ENCODE data around the gene HS6ST3. TPM values are rescaled to one million over a fixed set of nuclear protein-coding genes. Genes with fewer than 3 reads are reported as not detected.

Gene HS6ST3
- total and polyA plus RNA-seq, 2 of the 13 experiments (the other 11 are each of a cell fraction or from before 2014, with no cell fraction given), result not detected

DNA sequence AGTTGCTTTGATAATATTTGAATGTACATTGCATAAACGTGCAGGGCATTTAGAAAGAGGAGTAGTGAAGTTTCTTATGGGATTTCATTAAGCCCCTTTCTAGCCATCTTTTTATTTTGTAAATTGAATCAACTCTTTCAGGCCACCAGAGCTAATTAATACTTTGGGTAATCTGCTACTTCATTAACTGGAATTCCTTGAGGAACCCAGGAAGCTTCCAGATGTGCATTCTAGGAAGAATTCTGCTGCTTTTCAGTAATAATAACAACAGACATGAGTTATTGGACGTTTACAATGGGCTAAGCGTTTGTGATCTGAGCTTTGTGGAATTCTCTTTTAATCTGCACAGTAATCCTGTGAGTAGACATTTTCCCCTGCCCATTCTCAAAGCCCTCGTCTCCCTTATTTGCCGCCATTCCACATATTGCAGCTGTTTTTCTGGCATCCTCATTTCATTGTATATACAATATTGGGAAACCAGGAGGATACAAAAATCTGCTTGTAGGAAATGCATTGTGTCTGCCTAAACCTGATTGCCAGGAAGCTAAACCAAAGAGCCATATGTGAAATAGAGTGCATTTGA, 103.9 kb downstream of the HS6ST3 start (continued):
- TF ChIP-seq, protein P1, sequence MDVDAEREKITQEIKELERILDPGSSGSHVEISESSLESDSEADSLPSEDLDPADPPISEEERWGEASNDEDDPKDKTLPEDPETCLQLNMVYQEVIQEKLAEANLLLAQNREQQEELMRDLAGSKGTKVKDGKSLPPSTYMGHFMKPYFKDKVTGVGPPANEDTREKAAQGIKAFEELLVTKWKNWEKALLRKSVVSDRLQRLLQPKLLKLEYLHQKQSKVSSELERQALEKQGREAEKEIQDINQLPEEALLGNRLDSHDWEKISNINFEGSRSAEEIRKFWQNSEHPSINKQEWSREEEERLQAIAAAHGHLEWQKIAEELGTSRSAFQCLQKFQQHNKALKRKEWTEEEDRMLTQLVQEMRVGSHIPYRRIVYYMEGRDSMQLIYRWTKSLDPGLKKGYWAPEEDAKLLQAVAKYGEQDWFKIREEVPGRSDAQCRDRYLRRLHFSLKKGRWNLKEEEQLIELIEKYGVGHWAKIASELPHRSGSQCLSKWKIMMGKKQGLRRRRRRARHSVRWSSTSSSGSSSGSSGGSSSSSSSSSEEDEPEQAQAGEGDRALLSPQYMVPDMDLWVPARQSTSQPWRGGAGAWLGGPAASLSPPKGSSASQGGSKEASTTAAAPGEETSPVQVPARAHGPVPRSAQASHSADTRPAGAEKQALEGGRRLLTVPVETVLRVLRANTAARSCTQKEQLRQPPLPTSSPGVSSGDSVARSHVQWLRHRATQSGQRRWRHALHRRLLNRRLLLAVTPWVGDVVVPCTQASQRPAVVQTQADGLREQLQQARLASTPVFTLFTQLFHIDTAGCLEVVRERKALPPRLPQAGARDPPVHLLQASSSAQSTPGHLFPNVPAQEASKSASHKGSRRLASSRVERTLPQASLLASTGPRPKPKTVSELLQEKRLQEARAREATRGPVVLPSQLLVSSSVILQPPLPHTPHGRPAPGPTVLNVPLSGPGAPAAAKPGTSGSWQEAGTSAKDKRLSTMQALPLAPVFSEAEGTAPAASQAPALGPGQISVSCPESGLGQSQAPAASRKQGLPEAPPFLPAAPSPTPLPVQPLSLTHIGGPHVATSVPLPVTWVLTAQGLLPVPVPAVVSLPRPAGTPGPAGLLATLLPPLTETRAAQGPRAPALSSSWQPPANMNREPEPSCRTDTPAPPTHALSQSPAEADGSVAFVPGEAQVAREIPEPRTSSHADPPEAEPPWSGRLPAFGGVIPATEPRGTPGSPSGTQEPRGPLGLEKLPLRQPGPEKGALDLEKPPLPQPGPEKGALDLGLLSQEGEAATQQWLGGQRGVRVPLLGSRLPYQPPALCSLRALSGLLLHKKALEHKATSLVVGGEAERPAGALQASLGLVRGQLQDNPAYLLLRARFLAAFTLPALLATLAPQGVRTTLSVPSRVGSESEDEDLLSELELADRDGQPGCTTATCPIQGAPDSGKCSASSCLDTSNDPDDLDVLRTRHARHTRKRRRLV (CRISPR knock-in tag; IDR thresholded peaks at IDR 0.05), result no peak
- TF ChIP-seq, protein P2, sequence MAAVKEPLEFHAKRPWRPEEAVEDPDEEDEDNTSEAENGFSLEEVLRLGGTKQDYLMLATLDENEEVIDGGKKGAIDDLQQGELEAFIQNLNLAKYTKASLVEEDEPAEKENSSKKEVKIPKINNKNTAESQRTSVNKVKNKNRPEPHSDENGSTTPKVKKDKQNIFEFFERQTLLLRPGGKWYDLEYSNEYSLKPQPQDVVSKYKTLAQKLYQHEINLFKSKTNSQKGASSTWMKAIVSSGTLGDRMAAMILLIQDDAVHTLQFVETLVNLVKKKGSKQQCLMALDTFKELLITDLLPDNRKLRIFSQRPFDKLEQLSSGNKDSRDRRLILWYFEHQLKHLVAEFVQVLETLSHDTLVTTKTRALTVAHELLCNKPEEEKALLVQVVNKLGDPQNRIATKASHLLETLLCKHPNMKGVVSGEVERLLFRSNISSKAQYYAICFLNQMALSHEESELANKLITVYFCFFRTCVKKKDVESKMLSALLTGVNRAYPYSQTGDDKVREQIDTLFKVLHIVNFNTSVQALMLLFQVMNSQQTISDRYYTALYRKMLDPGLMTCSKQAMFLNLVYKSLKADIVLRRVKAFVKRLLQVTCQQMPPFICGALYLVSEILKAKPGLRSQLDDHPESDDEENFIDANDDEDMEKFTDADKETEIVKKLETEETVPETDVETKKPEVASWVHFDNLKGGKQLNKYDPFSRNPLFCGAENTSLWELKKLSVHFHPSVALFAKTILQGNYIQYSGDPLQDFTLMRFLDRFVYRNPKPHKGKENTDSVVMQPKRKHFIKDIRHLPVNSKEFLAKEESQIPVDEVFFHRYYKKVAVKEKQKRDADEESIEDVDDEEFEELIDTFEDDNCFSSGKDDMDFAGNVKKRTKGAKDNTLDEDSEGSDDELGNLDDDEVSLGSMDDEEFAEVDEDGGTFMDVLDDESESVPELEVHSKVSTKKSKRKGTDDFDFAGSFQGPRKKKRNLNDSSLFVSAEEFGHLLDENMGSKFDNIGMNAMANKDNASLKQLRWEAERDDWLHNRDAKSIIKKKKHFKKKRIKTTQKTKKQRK (IDR thresholded peaks at IDR 0.05; ENCODE audit: low read length), result no peak
- TF ChIP-seq ZNF768 (CRISPR knock-in tag; IDR thresholded peaks at IDR 0.05) (no peak), NR2F2 (IDR thresholded peaks at IDR 0.05; ENCODE audit: borderline replicate concordance, low read depth) (no peak), CCAR2 (optimal IDR thresholded peaks at IDR 0.05; ENCODE audit: low read depth, low read length) (no peak)
- TF ChIP-seq, protein P3, sequence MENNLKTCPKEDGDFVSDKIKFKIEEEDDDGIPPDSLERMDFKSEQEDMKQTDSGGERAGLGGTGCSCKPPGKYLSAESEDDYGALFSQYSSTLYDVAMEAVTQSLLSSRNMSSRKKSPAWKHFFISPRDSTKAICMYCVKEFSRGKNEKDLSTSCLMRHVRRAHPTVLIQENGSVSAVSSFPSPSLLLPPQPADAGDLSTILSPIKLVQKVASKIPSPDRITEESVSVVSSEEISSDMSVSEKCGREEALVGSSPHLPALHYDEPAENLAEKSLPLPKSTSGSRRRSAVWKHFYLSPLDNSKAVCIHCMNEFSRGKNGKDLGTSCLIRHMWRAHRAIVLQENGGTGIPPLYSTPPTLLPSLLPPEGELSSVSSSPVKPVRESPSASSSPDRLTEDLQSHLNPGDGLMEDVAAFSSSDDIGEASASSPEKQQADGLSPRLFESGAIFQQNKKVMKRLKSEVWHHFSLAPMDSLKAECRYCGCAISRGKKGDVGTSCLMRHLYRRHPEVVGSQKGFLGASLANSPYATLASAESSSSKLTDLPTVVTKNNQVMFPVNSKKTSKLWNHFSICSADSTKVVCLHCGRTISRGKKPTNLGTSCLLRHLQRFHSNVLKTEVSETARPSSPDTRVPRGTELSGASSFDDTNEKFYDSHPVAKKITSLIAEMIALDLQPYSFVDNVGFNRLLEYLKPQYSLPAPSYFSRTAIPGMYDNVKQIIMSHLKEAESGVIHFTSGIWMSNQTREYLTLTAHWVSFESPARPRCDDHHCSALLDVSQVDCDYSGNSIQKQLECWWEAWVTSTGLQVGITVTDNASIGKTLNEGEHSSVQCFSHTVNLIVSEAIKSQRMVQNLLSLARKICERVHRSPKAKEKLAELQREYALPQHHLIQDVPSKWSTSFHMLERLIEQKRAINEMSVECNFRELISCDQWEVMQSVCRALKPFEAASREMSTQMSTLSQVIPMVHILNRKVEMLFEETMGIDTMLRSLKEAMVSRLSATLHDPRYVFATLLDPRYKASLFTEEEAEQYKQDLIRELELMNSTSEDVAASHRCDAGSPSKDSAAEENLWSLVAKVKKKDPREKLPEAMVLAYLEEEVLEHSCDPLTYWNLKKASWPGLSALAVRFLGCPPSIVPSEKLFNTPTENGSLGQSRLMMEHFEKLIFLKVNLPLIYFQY (CRISPR knock-in tag; IDR thresholded peaks at IDR 0.05; ENCODE audit: borderline replicate concordance), result no peak
